ENCODE results near the gene SDK1.

Gene SDK1

GRCh38 chr7:4129481-4130122 lies 828.5 kb downstream of the SDK1 start:
- no peak for FAIRE-seq

- FAIRE-seq, result no peak
These were observed 830.0 kb downstream of the SDK1 start for GRCh38 chr7:4131063-4131462.

GRCh38 chr7:4132221-4132620 lies 831.2 kb downstream of the SDK1 start:
- FAIRE-seq, result no peak

GRCh38 chr7:4133491-4134044 lies 832.5 kb downstream of the SDK1 start:
- FAIRE-seq, result no peak

GRCh38 chr7:4134204-4134603 lies 833.2 kb downstream of the SDK1 start:
- FAIRE-seq, result no peak

GRCh38 chr7:4134631-4135030 lies 833.6 kb downstream of the SDK1 start:
- no peak for FAIRE-seq

- no peak for FAIRE-seq
These were observed 834.2 kb downstream of the SDK1 start for GRCh38 chr7:4135301-4135700.

- no peak for FAIRE-seq
These were observed 835.0 kb downstream of the SDK1 start for GRCh38 chr7:4136036-4136435.

- no peak for FAIRE-seq
These were observed 835.6 kb downstream of the SDK1 start for GRCh38 chr7:4136501-4137110.

- FAIRE-seq, result no peak
These were observed 836.5 kb downstream of the SDK1 start for GRCh38 chr7:4137552-4137951.

GRCh38 chr7:4138866-4139265 lies 837.8 kb downstream of the SDK1 start:
- no peak for FAIRE-seq

- FAIRE-seq, result no peak
These were observed 838.9 kb downstream of the SDK1 start for GRCh38 chr7:4139656-4140625.

- no peak for FAIRE-seq
These were observed 839.9 kb downstream of the SDK1 start for GRCh38 chr7:4140933-4141332.

GRCh38 chr7:4143006-4143405 lies 842.0 kb downstream of the SDK1 start:
- FAIRE-seq, result no peak

- FAIRE-seq, result no peak
These were observed 842.6 kb downstream of the SDK1 start for GRCh38 chr7:4143511-4144171.

GRCh38 chr7:4144172-4144701 lies 843.2 kb downstream of the SDK1 start:
- no peak for FAIRE-seq

GRCh38 chr7:4144811-4145510 lies 843.9 kb downstream of the SDK1 start:
- no peak for FAIRE-seq

- FAIRE-seq, result no peak
These were observed 844.5 kb downstream of the SDK1 start for GRCh38 chr7:4145576-4145975.

GRCh38 chr7:4147926-4148620 lies 847.0 kb downstream of the SDK1 start:
- FAIRE-seq, result no peak

- no peak for FAIRE-seq
These were observed 848.2 kb downstream of the SDK1 start for GRCh38 chr7:4149236-4149635.

GRCh38 chr7:4149645-4150044 lies 848.6 kb downstream of the SDK1 start:
- no peak for FAIRE-seq
